Coronary artery (tissue), 2 donors: Measurements from ENCODE around the gene KLHL6.

Experiments used
- DNase-seq: peaks from one replicate; pipeline ENCODE4 v3.0.0-alpha.2; 2017; ENCODE audit warnings: low spot score
- H3K27ac ChIP-seq, 2 donors: fragments of 200-600 bp; sonication (generic); one replicate each; pipeline ENCODE4 v1.5.1; 2016 to 2019
- H3K4me3 ChIP-seq: fragments of 200-600 bp; sonication (generic); 2 replicates; pipeline ENCODE4 v1.5.1; 2016; ENCODE audit warnings: mild to moderate bottlenecking, moderate library complexity
- CTCF ChIP-seq: fragments of 200-600 bp; sonication (generic); IDR thresholded peaks from one replicate; pipeline ENCODE4 v1.5.1; 2019; ENCODE audit warnings: antibody characterized with exemption

KLHL6 gene

DNA sequence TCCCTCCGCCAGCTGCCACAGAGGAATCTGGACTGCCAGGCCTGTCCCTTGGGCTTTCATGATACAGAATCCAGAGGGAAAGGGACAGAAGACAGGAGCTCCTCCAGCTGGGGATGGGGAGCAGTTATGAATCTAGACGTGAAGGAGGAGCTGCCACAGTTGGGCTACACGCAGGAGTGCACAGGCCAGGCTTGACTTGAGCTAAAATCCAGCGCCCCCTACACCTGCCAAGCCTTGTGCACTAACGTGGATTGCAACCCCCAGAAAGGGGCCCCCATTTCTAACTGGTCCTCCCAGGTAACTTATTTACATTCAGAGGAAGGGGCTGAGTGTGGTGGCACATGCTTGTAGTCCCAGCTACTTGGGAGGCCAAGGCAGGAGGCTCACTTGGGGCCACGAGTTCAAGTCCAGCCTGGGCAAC, 14.3 kb downstream of the KLHL6 start:
- Histone ChIP-seq H3K4me3 (no peak overlapping the region), H3K27ac (no peak overlapping the region)
- no peak for TF ChIP-seq CTCF
- DNase-seq, result no peak

GRCh38 chr3:183540501-183541234, 14.8 kb downstream of the KLHL6 start:
- TF ChIP-seq CTCF, result no peak
- DNase-seq, result no peak
- no peak overlapping the region for H3K27ac ChIP-seq
- no peak overlapping the region for H3K4me3 ChIP-seq

GRCh38 chr3:183539811-183540210, 15.7 kb downstream of the KLHL6 start:
- no peak for DNase-seq
- no peak for TF ChIP-seq CTCF
- no peak overlapping the region for H3K4me3 ChIP-seq
- H3K27ac ChIP-seq, result no peak overlapping the region

GRCh38 chr3:183538486-183538885, 17.0 kb downstream of the KLHL6 start:
- Histone ChIP-seq H3K27ac (no peak overlapping the region), H3K4me3 (no peak overlapping the region)
- DNase-seq, result no peak
- TF ChIP-seq CTCF, result no peak

DNA sequence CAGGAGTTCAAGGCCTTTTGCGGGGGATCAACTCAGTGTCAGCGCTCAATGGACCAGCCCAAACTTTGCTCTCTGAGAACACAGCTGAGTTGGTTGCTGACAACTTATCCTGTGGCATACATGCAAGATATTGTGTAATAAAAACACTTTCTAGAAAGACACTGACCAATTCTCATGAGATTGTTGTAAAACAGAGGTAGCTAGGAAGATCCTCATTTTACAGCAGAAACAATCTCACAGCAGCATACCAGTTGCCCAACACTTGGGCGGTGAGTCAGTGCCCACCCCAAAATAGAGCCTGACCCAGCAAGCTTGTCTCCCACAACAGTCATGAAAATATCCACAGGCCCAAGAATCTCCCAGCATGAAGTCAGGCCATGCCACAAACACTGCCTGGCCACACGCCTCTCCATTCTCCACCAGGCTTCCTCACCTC, 18.2 kb downstream of the KLHL6 start:
- Histone ChIP-seq H3K27ac (peak overlapping the region in 1 of 2 donors; percentile 28), H3K4me3 (no peak overlapping the region)
- TF ChIP-seq CTCF, result no peak
- no peak for DNase-seq

DNA sequence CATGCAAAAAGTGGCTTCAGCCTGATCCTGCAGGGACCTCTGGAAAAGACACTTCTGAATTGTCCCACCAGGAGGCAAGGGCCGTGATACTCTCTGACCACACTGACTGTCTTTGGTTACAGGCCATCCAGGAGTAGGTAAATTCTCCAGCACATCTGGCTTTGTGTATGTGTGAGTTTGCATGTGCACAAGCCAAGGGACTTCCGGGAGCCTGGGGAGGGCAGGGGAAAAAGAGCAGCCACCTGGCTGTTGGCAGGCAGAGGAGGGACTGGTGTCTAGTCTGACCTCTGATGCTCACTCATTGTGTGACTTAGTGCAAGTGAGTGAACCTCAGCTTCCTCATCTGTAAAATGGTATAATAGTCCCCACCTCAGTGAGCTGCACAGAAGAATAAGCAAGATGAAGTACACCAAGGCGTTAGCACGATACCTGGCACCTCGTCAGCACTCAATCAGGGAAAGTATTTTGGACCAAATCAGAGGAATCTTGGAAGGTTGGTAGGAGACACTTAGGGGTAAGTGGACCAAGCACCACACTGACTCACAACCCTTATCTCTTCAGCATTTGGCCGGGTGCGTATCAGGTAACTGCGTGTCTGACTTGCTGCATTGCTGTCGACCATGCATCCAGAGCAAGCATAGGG, 19.1 kb downstream of the KLHL6 start:
- no peak overlapping the region for H3K27ac ChIP-seq

More for the DNA sequence above, 19.1 kb downstream of the KLHL6 start:
- DNase-seq, result no peak
- TF ChIP-seq CTCF, result no peak
- H3K4me3 ChIP-seq, result no peak overlapping the region
